C4-2B (cell line): ENCODE data around the gene TBL2.

Experiments
- CTCF ChIP-seq: fragments of 450-650 bp; conservative IDR thresholded peaks from 2 replicates; pipeline ENCODE4 v1.5.1; 2017; ENCODE audit warnings: mild to moderate bottlenecking
- ZFX ChIP-seq: fragments of 450-650 bp; IDR thresholded peaks from 2 replicates; pipeline ENCODE4 v1.6.1; 2017

GRCh38 chr7:73622527-73622908 is 44.1 kb upstream of the TBL2 start:
- TF ChIP-seq CTCF, result no peak
- no peak for TF ChIP-seq ZFX
